ENCODE results near the gene TRAPPC6A.

The TRAPPC6A gene

DNA sequence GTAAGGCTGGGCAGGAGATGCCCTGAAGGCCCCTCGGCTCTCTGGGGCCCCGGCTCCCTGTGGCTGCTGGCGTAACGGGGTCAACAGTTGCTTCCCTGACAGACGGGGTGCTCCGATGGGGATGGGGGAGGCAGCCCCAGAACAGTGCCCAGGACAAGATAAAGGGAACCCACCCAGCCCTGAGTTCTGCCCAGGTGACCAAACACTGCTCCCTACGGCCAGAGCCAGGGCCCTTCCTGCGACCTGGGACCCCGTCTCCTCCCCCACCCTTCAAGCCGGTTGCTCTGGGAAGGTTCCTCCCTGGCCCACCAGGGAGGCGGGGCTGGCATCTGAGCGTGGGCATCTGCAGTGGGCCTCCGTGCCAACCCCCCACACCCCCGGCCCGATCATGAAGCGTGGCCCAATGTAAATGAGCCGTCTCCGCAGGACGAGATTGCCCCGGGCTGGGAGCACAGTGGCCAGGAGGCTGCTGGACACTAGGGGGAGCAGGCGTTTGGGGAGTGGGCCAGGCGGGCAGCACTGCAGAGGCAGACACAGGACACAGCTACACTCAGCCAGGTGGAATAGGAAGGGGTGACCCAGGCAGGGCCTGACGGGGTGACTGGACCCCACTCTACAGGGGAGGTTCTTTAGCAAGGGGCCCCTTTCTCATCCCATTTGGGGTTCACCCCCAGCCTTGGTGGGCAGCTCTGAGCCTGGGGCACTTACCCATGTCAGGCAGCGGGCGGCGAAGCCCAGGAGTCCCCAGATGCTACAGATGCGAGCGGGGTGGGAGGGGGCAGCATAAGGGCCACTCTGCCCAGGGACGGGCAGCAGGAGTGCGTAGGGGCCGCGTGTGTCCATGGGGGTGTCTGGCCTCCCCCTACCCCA is 16.1 kb downstream of the TRAPPC6A start:
- peak; percentile 26 for DNase-seq

- DNase-seq, result no peak
Measured at GRCh38 chr19:45160870-45161737, 16.9 kb downstream of the TRAPPC6A start, which contains the start of gene NKPD1. Gene NKPD1 (minus strand): TSS chr19:45160982. CDS start chr19:45160150, 832 bp downstream.

GRCh38 chr19:45159971-45160324 is 18.1 kb downstream of the TRAPPC6A start:
- no peak for DNase-seq

GRCh38 chr19:45159210-45159970 is 18.6 kb downstream of the TRAPPC6A start:
- no peak for DNase-seq

GRCh38 chr19:45158503-45159209 is 19.4 kb downstream of the TRAPPC6A start:
- no peak for DNase-seq

- DNase-seq, result no peak
Measured at GRCh38 chr19:45156751-45157150, 21.3 kb downstream of the TRAPPC6A start.

- DNase-seq, result no peak
Measured at GRCh38 chr19:45156011-45156630, 21.9 kb downstream of the TRAPPC6A start.

- no peak for DNase-seq
Measured at GRCh38 chr19:45154064-45154827, 23.8 kb downstream of the TRAPPC6A start.

- peak; percentile 62 for DNase-seq
Measured at GRCh38 chr19:45153339-45154063, 24.5 kb downstream of the TRAPPC6A start.

DNA sequence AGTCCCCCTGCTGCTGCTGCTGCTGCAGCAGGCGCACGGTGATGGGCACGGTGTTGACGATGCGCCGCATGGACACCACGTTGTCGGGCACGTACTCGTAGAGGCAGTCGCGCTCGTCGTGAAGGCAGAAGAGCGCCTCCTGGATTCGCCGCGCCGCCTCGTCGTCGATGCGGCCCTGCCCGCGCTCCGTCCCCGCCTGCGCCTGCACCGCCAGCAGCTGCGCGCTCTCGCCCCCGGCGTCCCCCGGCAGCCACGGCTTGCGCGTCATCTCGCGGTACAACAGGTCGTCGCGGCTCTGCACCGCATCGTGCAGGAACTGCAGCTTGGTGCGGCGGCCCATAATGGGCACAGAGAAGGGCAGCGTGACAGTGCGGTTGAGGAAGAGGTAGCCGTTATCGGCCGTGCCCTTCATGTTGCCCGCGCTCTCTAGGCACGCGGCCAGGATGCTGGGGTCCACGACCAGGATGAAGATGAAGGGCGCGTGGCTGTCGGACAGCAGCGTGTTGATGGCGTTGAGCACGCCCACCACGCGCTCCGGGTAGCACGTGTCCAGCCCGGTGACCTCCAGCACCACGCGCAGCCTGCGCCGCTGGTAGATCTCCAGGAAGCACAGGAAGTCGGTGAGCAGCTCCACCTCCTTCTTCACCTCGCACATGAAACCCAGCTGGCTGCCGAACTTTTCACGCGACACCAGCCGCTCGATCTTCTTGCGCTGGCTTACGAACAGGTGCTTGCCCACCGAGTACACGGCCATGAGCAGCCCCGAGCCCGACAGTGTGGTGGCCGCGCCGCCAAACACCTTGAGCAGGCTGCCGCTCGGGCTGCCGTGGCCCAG is 25.3 kb downstream of the TRAPPC6A start:
- peak; percentile 61 for DNase-seq

DNA sequence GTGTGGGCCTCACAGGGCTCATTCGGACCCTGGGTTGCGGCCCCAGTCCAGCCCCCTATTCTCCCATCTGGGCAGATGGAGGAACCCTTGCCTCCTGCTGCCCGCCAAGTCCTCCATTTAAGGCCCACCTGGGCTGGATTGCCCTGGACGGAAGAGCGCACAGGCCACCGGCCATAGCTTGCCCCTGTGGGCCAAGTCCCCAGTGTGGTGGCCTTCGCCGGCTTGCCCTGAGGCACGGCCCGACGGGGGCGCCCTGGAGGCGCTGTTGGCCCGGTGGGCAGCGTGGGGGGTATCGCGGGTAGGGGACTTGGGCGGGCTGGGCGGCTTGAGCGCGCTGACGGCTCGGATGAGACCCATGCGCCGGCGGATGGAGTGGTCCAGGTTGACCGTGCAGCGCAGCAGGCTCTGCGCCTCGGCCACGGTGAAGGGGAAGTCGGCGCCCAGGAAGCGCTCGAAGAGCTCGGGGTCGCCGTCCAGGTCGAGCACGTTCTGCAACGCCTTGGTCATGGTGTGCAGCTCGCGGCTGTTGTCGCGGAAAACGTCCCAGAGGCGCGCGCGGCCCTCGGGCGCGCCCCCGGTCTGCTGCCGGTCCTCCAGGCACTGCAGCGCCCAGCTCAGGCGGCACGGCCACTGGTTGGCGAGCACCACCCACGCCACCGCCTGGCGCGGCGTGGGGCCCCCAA is 26.1 kb downstream of the TRAPPC6A start:
- DNase-seq, result no peak

DNA sequence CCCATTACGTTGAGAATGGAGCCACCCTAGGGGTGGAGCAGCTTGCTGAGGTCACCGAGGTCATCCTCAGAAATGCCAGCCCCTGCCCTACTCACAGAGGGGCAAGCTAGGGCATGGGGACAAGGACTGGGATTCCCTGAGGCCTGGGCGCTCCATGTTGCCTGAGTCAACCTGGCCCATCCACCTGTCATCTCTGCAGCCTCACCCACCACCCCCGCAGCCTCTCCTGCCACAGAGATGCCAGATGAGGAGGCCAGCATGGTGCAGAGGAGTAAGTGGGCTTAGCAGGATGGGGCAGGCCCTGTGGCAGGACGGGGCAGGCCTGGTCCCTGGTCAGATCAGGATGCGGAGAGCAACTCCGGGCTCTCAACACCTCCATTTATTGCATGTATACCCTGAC is 26.7 kb downstream of the TRAPPC6A start:
- DNase-seq, result no peak

- no peak for DNase-seq
Measured at GRCh38 chr19:45150751-45151281, 27.2 kb downstream of the TRAPPC6A start.

- DNase-seq, result no peak
Measured at GRCh38 chr19:45150180-45150579, 27.9 kb downstream of the TRAPPC6A start.

GRCh38 chr19:45149129-45149528 is 28.9 kb downstream of the TRAPPC6A start:
- no peak for DNase-seq

GRCh38 chr19:45147835-45148676 is 30.0 kb downstream of the TRAPPC6A start:
- no peak for DNase-seq

DNA sequence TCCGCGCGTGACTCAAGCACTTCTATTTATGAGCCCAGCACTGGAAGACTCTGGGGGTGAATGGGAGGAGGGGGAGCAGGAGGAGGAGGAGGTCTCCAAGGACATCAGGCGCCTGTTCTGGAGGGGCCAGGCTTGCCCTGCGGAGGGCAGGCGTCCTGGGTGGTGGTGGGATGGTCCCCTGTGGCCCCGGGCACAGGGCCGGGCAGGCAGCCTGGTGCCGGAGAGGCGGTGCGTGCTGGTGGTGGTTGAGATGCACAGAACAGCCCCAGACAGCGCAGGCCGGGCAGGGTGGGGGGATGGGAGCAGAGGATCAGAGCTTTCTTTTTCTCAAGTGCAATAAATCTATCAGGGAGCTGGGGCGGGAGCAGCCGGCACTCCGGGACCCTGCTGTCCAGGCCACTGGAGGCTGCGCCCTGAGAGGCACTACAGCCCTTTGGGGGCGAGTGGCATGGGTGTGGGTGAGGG is 31.3 kb downstream of the TRAPPC6A start:
- no peak for DNase-seq

Measured in CD4-positive, alpha-beta T cell treated with Interleukin-17A for 4 hours (primary cell).